Type B pancreatic cell (in vitro differentiated cells): ENCODE results near the gene TBC1D23. TPM values are rescaled to one million over a fixed set of nuclear protein-coding genes. Genes with fewer than 3 reads are reported as not detected.
A peak's percentile ranks its signal among the peaks of the same experiment; 100 is the strongest.
"Not testable (repeated sequence)": the region's sequence is repeated elsewhere in the genome, so short reads cannot be mapped to it uniquely, and the experiment has no call there.

Experiments
- DNase-seq: peaks from one replicate; pipeline ENCODE4 v3.0.0; 2021; ENCODE audit warnings: mixed read lengths; ENCODE audit not compliant: unreplicated experiment; ENCODE audit errors: extremely low spot score
- H3K27ac Mint-ChIP-seq: 2 replicates; pipeline ENCODE4 v1.8.0; 2021; ENCODE audit warnings: mild to moderate bottlenecking, mixed read lengths
- H3K27me3 Mint-ChIP-seq: 2 replicates; pipeline ENCODE4 v1.8.0; 2021; ENCODE audit warnings: mixed read lengths
- H3K36me3 Mint-ChIP-seq: 2 replicates; pipeline ENCODE4 v1.8.0; 2021; ENCODE audit warnings: mixed read lengths
- H3K4me1 Mint-ChIP-seq: one replicate; pipeline ENCODE4 v1.8.0; 2021; ENCODE audit warnings: mixed read lengths; ENCODE audit not compliant: unreplicated experiment
- H3K4me3 Mint-ChIP-seq: 2 replicates; pipeline ENCODE4 v1.8.0; 2021; ENCODE audit warnings: mild to moderate bottlenecking, mixed read lengths
- H3K9me3 Mint-ChIP-seq: 2 replicates; pipeline ENCODE4 v1.8.0; 2021; ENCODE audit warnings: mixed read lengths
- CTCF ChIP-seq: fragments of 200-600 bp; sonication (generic); conservative IDR thresholded peaks from 2 replicates; pipeline ENCODE4 v1.5.0; 2021; ENCODE audit warnings: antibody characterized with exemption, mild to moderate bottlenecking
- total RNA-seq: library from RNA; stranded (reverse); gene quantifications from 2 replicates; pipeline ENCODE4 v1.2.1, GENCODE V29; 2021; ENCODE audit warnings: low replicate concordance

The TBC1D23 gene
- total RNA-seq, 1 donor from 2014 or later = 39.6 TPM

- no peak for DNase-seq
- Mint-ChIP-seq H3K27ac (peak overlapping the region; percentile 57), H3K27me3 (no peaks in the 10 kb centered on the region), H3K4me1 (peaks cover 7% of the 10 kb centered on the region), H3K9me3 (no peaks in the 10 kb centered on the region), H3K36me3 (no peaks in the 10 kb centered on the region), H3K4me3 (peak overlapping the region; percentile 58)
- no peak for TF ChIP-seq CTCF
Observed at GRCh38 chr3:100333051-100333450, 72.3 kb downstream of the TBC1D23 start.

DNA sequence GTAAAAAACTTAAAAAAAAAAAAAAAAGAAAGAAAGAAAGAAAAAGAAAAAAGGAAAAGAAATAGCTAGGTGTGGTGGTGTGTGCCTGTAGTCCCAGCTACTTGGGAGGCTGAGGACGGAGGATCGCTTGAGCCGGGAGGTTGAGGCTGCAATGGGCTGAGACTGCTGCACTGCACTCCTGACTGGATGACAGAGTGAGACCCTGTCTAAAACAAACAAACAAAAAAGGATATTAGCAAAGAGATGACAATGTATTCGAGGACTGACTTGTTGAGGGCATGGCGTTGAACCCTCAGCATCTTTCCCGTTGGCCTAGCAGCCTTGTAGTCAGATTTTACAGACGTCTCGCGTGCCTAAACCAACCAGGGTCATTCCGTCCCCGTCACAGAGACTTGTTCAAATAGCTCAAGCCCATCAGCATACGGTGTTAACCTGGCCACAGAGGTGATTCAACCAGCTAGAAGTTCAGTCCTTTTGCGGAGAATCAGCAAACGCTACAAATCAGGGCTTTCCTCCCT is 73.2 kb downstream of the TBC1D23 start:
- H3K9me3 Mint-ChIP-seq = no peaks in the 10 kb centered on the region
- TF ChIP-seq CTCF = no peak
- no peak for DNase-seq
- H3K27me3 Mint-ChIP-seq = no peaks in the 10 kb centered on the region
- H3K4me3 Mint-ChIP-seq = peak overlapping the region; percentile 88
- peaks cover 11% of the 10 kb centered on the region for H3K4me1 Mint-ChIP-seq
- H3K36me3 Mint-ChIP-seq = peaks cover 3% of the 10 kb centered on the region
- H3K27ac Mint-ChIP-seq = peak overlapping the region; percentile 74

GRCh38 chr3:100334488-100335351 is 73.9 kb downstream of the TBC1D23 start, which contains the start of gene NIT2:
TSS of gene NIT2 (plus strand) at chr3:100334757. CDS start at chr3:100334792, 35 bp downstream.
- peaks cover 11% of the 10 kb centered on the region for H3K4me1 Mint-ChIP-seq
- TF ChIP-seq CTCF = no peak
- peak; percentile 85 for DNase-seq
- peaks cover 3% of the 10 kb centered on the region for H3K36me3 Mint-ChIP-seq
- no peaks in the 10 kb centered on the region for H3K27me3 Mint-ChIP-seq
- peak within 1 kb of the TSS; percentile 92 for H3K4me3 Mint-ChIP-seq
- peak within 1 kb of the TSS; percentile 87 for H3K27ac Mint-ChIP-seq
- H3K9me3 Mint-ChIP-seq = no peaks in the 10 kb centered on the region

- TF ChIP-seq CTCF = no peak
- peaks cover 3% of the 10 kb centered on the region for H3K36me3 Mint-ChIP-seq
- H3K27me3 Mint-ChIP-seq = no peaks in the 10 kb centered on the region
- DNase-seq = no peak
- H3K27ac Mint-ChIP-seq = peak overlapping the region; percentile 87
- H3K4me3 Mint-ChIP-seq = peak overlapping the region; percentile 92
- H3K9me3 Mint-ChIP-seq = no peaks in the 10 kb centered on the region
- peaks cover 11% of the 10 kb centered on the region for H3K4me1 Mint-ChIP-seq
Observed at GRCh38 chr3:100335434-100335833, 74.6 kb downstream of the TBC1D23 start.

- Mint-ChIP-seq H3K4me1 (peaks cover 11% of the 10 kb centered on the region), H3K4me3 (peak overlapping the region; percentile 4), H3K36me3 (peaks cover 10% of the 10 kb centered on the region)
- not testable (repeated sequence) for DNase-seq, H3K27ac Mint-ChIP-seq, H3K9me3 Mint-ChIP-seq, H3K27me3 Mint-ChIP-seq
Observed at GRCh38 chr3:100336229-100336628, 75.4 kb downstream of the TBC1D23 start.

DNA sequence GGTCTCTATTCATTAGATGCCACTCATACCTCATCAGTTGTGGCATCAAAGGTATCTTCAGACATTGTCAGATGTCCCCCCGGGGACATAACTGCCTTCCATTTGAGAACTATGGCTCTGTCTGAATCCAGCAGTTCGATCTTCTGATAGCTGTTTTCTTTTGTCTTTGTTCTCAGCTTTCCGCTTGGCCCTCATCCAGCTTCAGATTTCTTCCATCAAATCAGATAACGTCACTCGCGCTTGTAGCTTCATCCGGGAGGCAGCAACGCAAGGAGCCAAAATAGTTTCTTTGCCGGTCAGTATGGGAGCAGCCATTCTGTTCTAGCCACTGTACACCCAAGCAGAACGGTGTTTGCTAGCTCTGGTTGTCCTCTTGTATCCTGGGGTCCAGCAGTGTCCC is 78.1 kb downstream of the TBC1D23 start:
- no peaks in the 10 kb centered on the region for H3K9me3 Mint-ChIP-seq
- H3K4me3 Mint-ChIP-seq = no peak overlapping the region
- no peaks in the 10 kb centered on the region for H3K27me3 Mint-ChIP-seq
- no peak for TF ChIP-seq CTCF
- DNase-seq = no peak
- H3K36me3 Mint-ChIP-seq = peaks cover 21% of the 10 kb centered on the region
- no peak overlapping the region for H3K27ac Mint-ChIP-seq
- H3K4me1 Mint-ChIP-seq = peaks cover 11% of the 10 kb centered on the region
